Left lung (tissue), 14 donors: ENCODE results near the gene IFNE. TPM values are rescaled to one million over a fixed set of nuclear protein-coding genes. Genes with fewer than 3 reads are reported as not detected.

Experiments
- ATAC-seq: fragments of 200-7000 bp; cut with Tn5 transposase; one replicate; pipeline ENCODE4 v1.9.1; 2020; ENCODE audit warnings: moderate library complexity
- DNase-seq, 4 donors: peaks; one replicate each; pipeline ENCODE4 v3.0.0-alpha.2; 2013 to 2020
- H3K27ac ChIP-seq, 2 donors: fragments of 200-600 bp; sonication (generic) in 1 of 2; one replicate each; pipeline versions ENCODE4 v1.5.0 to v1.8.0; 2020 to 2021
- H3K27me3 ChIP-seq, 2 donors: fragments of 200-600 bp; sonication (generic) in 1 of 2; one replicate each; pipeline versions ENCODE4 v1.5.0 to v1.8.0; 2020 to 2021
- H3K36me3 ChIP-seq, 2 donors: fragments of 200-600 bp; sonication (generic) in 1 of 2; one replicate each; pipeline versions ENCODE4 v1.5.0 to v1.8.0; 2020 to 2021
- H3K4me1 ChIP-seq, 2 donors: fragments of 200-600 bp; one replicate each; pipeline ENCODE4 v1.8.0; 2021
- H3K4me3 ChIP-seq, 2 donors: fragments of 200-600 bp; sonication (generic) in 1 of 2; one replicate each; pipeline versions ENCODE4 v1.5.0 to v1.8.0; 2020 to 2021; ENCODE audit warnings: mild to moderate bottlenecking in 1 of 2
- H3K9me3 ChIP-seq, 2 donors: fragments of 200-600 bp; sonication (generic) in 1 of 2; one replicate each; pipeline versions ENCODE4 v1.5.0 to v1.8.0; 2020 to 2021
- CTCF ChIP-seq, 2 donors: fragments of 200-600 bp; sonication (generic) in 1 of 2; IDR thresholded peaks; one replicate each; pipeline versions ENCODE4 v1.5.0 to v1.8.0; 2021; ENCODE audit warnings: antibody characterized with exemption in 2 of 2
- intact Hi-C, 2 donors: fragments of 100-400 bp; cut with DNase I; formaldehyde crosslinking; loops; one replicate each; pipeline versions ENCODE4 v1.11.2 to v1.14.2; 2022
- long read RNA-seq, 12 donors: library from polyadenylated mRNA in 2 of 12; unstranded in 2 of 12; transcript quantifications; one replicate each; pipeline ENCODE4 v2.0.0 and lab custom pipeline, GENCODE V29; 2019 to 2026
- polyA plus RNA-seq, 6 donors: library from polyadenylated mRNA; unstranded; fragments of 120-200 nt; gene quantifications; one replicate each; pipeline ENCODE4 v1.2.1, GENCODE V29; 2013; ENCODE audit not compliant: insufficient read length in 6 of 6
- total RNA-seq, 2 donors: library from RNA; stranded (reverse); fragmentation: NEBNext Ultra II Directional; extraction: Animal tissue kit (Norgen Biotek cat#: 25700); gene quantifications; one replicate each; pipeline ENCODE4 v1.2.1, GENCODE V29; 2021
- donor health status: DM: no; HTN: yes; CAD: no.
- donor health status: DM: no; HTN: no; CAD: no.

The IFNE gene, protein sequence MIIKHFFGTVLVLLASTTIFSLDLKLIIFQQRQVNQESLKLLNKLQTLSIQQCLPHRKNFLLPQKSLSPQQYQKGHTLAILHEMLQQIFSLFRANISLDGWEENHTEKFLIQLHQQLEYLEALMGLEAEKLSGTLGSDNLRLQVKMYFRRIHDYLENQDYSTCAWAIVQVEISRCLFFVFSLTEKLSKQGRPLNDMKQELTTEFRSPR
- total RNA-seq = not detected
- under 1 TPM; 0.10 to 0.58 (median 0.20) TPM for polyA plus RNA-seq
- long read RNA-seq, donor 1 = 0 reads
- long read RNA-seq, donor 2, partial matches to known transcripts = 0 of 1 reads
- long read RNA-seq, donor 2, other reads (novel, unspliced or antisense) = 0 of 1 reads
- long read RNA-seq, donor 3 = 0 reads
- long read RNA-seq, donor 4 = 0 reads
- long read RNA-seq, donor 5 = 0 reads
- long read RNA-seq, donor 6 = 0 reads
- long read RNA-seq, donor 7 = 0 reads
- long read RNA-seq, donor 8 = 0 reads
- long read RNA-seq, donor 9 = 0 reads
- long read RNA-seq, donor 10 = 0 reads
- long read RNA-seq, donor 11 = 0 reads
- long read RNA-seq, donor 12 = 0 reads

- ATAC-seq = no peak
- no peaks in the 10 kb centered on the region for H3K9me3 ChIP-seq
- H3K4me3 ChIP-seq = no peak within 1 kb of the TSS
- TF ChIP-seq CTCF (IDR thresholded peaks at IDR 0.05) = no peak
- DNase-seq = no peak
- H3K36me3 ChIP-seq = no peaks in the 10 kb centered on the region
- H3K27me3 ChIP-seq = no peaks in the 10 kb centered on the region
- intact Hi-C loops = no loop called here
- H3K4me1 ChIP-seq = peaks cover 0 to 6% of the 10 kb centered on the region in 2 donors
- peak within 1 kb of the TSS in 1 of 2 donors; percentile 66 for H3K27ac ChIP-seq
Measured at GRCh38 chr9:21482213-21482612, at the start of gene IFNE. Gene IFNE (minus strand): TSS chr9:21482313. CDS start chr9:21481694, 619 bp downstream.

DNA sequence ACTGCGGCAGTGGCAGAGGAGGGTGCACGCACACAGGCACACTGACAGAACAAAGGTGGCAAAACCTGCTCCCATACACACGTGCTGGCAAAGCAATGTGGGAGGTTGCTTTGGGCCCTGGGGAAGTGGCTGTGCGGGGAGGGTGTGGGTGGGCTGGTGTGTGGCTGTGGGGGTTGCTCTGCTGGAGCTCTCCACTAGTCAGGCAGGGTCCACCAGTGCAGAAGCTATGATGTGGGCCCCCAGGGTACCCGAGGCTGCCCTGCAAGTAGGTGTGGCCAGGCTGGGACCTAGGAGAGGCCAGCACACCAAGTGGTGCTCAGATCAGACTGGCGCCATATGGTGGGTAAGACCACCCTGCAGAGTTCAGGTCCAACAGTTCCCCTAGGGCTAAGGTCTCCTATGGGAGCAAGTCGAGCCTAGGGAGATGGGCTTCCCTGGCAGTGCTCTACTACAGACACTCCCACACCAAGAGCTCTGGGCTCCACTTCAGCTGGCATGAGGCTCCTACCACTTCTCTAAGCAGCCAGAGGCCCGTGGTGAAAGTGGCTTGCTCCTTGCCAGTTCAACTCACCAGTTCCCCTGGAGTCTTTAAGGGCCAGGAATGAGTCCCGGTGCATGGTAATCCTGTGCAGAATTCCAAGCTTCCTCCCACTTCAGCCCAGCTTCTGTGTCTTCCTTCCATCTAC lies 46.2 kb upstream of the IFNE start:
- intact Hi-C loops = no loop called here
- H3K36me3 ChIP-seq = no peaks in the 10 kb centered on the region
- H3K9me3 ChIP-seq = no peaks in the 10 kb centered on the region
- H3K4me3 ChIP-seq = no peak overlapping the region
- H3K4me1 ChIP-seq = no peaks in the 10 kb centered on the region
- TF ChIP-seq CTCF (IDR thresholded peaks at IDR 0.05) = no peak
- DNase-seq (peak in 1 of 4 donors; percentile 37), ATAC-seq (no peak)
- no peak overlapping the region for H3K27ac ChIP-seq
- H3K27me3 ChIP-seq = no peaks in the 10 kb centered on the region

- Histone ChIP-seq H3K27ac (no peak overlapping the region), H3K27me3 (no peaks in the 10 kb centered on the region), H3K36me3 (no peaks in the 10 kb centered on the region), H3K9me3 (no peaks in the 10 kb centered on the region), H3K4me3 (no peak overlapping the region), H3K4me1 (no peaks in the 10 kb centered on the region)
- DNase-seq = peak in 1 of 4 donors; percentile 26
- intact Hi-C loops = no loop called here
- TF ChIP-seq CTCF (IDR thresholded peaks at IDR 0.05) = no peak
- ATAC-seq = no peak
Measured at GRCh38 chr9:21527579-21527978, 45.5 kb upstream of the IFNE start.

- intact Hi-C loops = no loop called here
- ATAC-seq = no peak
Measured at GRCh38 chr9:21525174-21525573, 43.1 kb upstream of the IFNE start.

More at GRCh38 chr9:21525174-21525573, 43.1 kb upstream of the IFNE start:
- no peak for TF ChIP-seq CTCF (IDR thresholded peaks at IDR 0.05)
- Histone ChIP-seq H3K36me3 (no peaks in the 10 kb centered on the region), H3K4me3 (no peak overlapping the region), H3K27me3 (no peaks in the 10 kb centered on the region), H3K9me3 (no peaks in the 10 kb centered on the region), H3K27ac (no peak overlapping the region), H3K4me1 (no peaks in the 10 kb centered on the region)
- DNase-seq = no peak
